Fibroblast of mammary gland (primary cell): ENCODE data around the gene TTF1.

Experiments used
- DNase-seq: peaks from one replicate; pipeline ENCODE4 v3.0.0-alpha.2; 2010; ENCODE audit warnings: low read depth
- H3K4me3 ChIP-seq: 2 replicates; pipeline ENCODE4 v1.5.1; 2011; ENCODE audit warnings: low read depth, mild to moderate bottlenecking, low read length, moderate library complexity; ENCODE audit not compliant: control insufficient read depth
- TF ChIP-seq, protein P1 (sequence below): conservative IDR thresholded peaks from 2 replicates; pipeline ENCODE4 v1.5.1; 2011; ENCODE audit warnings: low read depth, low read length, inconsistent platforms; ENCODE audit not compliant: control insufficient read depth, insufficient read depth

TTF1 gene

DNA sequence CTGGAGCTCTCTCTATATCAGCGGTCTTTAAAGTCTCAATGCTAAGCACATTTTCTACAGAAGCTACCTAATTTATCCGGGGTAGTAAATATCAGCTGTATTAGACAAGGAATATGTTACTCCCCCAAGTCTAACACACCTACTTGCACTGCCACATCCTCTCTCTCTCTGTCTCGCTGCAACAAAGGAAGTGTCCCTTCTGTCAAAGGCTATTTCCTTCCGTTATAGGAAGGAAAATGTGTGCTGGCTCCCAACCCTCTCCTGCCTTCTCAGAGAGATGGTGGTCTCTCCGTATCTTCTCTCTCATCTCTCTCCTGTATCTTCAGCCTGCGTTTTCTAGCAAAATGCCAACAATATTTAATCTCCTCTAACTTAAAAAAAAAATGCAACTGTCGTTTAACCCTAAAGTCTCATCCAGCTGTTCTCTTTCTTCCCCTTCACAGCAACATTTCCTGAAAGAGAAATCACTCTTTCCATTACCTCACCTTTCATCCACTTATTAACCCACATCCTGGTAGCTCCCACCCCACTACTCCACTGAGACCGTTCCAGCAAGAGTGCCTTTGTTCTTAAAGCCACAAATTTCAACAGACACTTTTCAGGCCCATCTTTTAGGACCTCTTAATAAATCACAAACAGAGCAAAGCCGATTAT, 2.3 kb downstream of the TTF1 start:
- H3K4me3 ChIP-seq: no peak overlapping the region
- TF ChIP-seq, protein P1, sequence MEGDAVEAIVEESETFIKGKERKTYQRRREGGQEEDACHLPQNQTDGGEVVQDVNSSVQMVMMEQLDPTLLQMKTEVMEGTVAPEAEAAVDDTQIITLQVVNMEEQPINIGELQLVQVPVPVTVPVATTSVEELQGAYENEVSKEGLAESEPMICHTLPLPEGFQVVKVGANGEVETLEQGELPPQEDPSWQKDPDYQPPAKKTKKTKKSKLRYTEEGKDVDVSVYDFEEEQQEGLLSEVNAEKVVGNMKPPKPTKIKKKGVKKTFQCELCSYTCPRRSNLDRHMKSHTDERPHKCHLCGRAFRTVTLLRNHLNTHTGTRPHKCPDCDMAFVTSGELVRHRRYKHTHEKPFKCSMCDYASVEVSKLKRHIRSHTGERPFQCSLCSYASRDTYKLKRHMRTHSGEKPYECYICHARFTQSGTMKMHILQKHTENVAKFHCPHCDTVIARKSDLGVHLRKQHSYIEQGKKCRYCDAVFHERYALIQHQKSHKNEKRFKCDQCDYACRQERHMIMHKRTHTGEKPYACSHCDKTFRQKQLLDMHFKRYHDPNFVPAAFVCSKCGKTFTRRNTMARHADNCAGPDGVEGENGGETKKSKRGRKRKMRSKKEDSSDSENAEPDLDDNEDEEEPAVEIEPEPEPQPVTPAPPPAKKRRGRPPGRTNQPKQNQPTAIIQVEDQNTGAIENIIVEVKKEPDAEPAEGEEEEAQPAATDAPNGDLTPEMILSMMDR: no peak
- peak; percentile 41 for DNase-seq

DNA sequence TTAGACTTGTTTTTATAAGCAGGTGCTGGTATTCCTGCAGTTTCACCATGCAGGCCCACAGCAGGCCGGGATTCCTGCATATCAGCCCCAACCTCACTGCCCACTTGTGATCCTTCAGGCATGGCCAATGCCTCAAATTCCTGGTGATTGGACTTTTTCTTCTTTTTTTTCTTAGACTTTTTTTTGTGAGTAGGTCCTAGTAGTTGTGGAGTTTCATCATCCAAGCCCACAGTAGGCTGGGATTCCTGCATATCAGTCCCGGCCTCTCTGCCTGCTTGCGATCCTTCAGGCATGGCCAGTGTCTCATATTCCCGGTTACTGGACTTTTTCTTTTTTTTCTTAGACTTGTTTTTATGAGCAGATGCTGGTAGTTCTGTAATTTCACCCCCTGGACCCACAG, 4.8 kb downstream of the TTF1 start:
- DNase-seq: no peak
- H3K4me3 ChIP-seq: no peak overlapping the region
- TF ChIP-seq, protein P1: no peak

DNA sequence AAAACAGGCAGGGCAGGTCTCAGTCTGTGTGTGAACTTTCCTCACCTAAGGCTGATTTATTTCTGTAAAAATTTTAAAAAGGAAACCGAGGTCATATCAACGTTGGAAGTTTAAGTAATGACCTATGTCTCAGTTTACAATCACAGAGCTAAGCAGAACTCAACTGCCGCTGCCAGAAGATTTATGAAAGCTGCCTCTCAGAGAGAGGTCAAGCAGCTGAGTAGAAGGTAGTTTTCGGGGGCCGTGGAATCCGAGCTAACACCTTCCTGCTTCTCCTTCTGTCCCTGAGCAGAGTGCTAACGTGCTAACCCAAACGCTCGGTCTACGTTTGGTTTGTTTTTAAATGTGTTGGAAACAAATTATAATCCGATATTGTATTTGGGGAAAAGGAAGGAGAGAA, 11.1 kb downstream of the TTF1 start:
- H3K4me3 ChIP-seq: no peak overlapping the region
- TF ChIP-seq, protein P1: no peak
- no peak for DNase-seq

DNA sequence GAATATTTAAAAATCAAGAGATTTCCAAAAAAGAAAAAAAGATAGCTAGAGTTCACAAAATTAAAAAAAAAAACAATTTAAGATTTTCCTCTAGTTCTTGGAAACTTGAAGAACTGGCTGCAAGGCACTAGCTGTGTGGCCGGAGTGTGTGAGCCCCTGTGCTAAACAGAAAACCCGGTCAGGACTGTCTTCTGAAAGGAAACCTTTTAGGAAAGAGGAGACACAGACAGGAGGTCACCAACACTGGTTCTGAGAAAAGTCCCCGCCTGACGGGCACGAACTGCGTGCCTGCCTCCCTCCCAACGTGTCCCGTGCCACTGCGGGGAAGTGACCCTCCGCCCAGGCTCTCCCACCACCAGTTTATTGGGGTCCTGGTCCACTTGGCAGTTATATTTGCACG, 15.2 kb downstream of the TTF1 start:
- no peak overlapping the region for H3K4me3 ChIP-seq
- DNase-seq: no peak
- TF ChIP-seq, protein P1: no peak

DNA sequence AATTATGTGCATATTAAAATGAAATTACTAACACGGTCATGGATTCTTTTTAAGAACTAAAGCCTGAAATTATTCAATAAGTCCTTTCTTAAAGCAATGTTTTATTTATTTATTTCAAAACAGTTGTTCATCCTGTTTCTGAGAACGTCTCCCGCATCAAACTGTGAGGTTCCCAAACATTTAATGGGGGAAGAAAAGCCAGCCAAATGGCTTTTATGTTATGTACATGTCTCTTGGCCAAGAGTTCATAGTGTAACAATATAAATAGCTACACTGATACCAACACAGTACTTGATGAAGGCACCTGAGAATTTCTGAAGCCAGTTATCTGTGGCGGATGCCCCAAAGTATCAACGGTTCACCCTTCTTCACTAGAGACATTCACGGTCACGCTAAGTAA, 15.7 kb downstream of the TTF1 start:
- DNase-seq: no peak
- TF ChIP-seq, protein P1: no peak
- H3K4me3 ChIP-seq: no peak overlapping the region

DNA sequence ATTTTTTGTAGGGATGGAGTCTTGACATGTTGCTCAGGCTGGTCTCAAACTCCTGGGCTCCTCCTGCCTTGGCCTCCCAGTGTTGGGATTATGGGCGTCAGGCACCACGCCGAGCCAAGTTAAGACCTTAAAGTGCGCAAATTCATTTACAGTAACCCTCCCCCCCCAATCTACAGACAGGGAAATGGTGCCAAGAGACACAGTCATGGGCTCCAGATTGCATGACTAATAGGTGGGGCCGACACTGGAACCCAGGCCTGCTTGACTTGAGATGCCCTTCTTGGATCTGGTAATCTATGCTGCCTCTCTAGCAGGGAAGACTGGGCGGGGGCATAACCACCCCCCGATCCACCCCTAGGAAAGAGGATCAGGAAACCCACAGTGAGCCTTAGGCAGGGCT, 19.5 kb downstream of the TTF1 start:
- TF ChIP-seq, protein P1: no peak
- H3K4me3 ChIP-seq: no peak overlapping the region
- DNase-seq: peak; percentile 15

DNA sequence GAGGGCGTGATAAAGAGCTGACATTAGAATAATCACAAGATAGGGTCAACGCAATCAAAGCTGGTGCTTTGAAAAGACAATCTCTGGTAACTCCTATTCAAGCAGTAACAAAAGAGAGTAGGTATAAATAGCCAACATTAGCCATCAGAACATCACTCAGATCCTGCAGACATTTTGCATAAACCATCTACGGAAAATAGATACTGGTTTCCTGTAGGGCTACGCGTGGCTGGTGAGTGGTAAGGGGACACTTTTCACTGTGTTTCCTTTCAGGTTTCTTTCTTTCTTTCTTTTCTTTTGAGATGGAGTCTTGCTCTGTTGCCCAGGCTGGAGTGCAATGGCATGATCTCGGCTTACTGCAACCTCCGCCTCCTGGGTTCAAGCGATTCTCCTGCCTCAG, 22.3 kb downstream of the TTF1 start:
- DNase-seq: no peak
- no peak overlapping the region for H3K4me3 ChIP-seq
- TF ChIP-seq, protein P1: no peak
